ENCODE results near the gene PIK3CD.

- TF ChIP-seq CTCF (conservative IDR thresholded peaks at IDR 0.05; ENCODE audit: low read depth, low read length) (no peak), EZH2 (IDR thresholded peaks at IDR 0.05; ENCODE audit: low read length, unreplicated experiment) (no peak), EZH2phosphoT487 (IDR thresholded peaks at IDR 0.05; ENCODE audit: borderline replicate concordance, low read length) (no peak)
Measured at GRCh38 chr1:9658199-9658598, 6.7 kb downstream of the PIK3CD start.
